Neural cell (in vitro differentiated cells): ENCODE data around the gene DPP6.

ENCODE experiments used
- RAD21 ChIP-seq: fragments of 450-650 bp; conservative IDR thresholded peaks from 2 replicates; pipeline ENCODE4 v1.6.1; 2014; ENCODE audit warnings: antibody characterized with exemption, mild to moderate bottlenecking, moderate library complexity
- REST ChIP-seq: IDR thresholded peaks from 2 replicates; pipeline ENCODE4 v1.6.1; 2012; ENCODE audit warnings: borderline replicate concordance
- SMC3 ChIP-seq: fragments of 450-650 bp; conservative IDR thresholded peaks from 2 replicates; pipeline ENCODE4 v1.6.1; 2014; ENCODE audit warnings: antibody characterized with exemption, mild to moderate bottlenecking, moderate library complexity; ENCODE audit not compliant: poor library complexity

- no peak for TF ChIP-seq RAD21
- no peak for TF ChIP-seq REST
- TF ChIP-seq SMC3: no peak
Measured at GRCh38 chr7:154684666-154685563, 632.7 kb downstream of the DPP6 start.
